Loucy (cell line): ENCODE results near the gene TSC22D3.

Experiments
- EZH2phosphoT487 ChIP-seq: fragments of 200-600 bp; IDR thresholded peaks from 2 replicates; pipeline ENCODE4 v1.6.1; 2018; ENCODE audit warnings: antibody characterized with exemption, mild to moderate bottlenecking, moderate library complexity, borderline replicate concordance
- TF ChIP-seq, protein P1 (sequence below): fragments of 200-600 bp; sonication (generic); conservative IDR thresholded peaks from 2 replicates; pipeline ENCODE4 v1.5.1; 2014; ENCODE audit warnings: mild to moderate bottlenecking, antibody characterized with exemption, low read length

DNA sequence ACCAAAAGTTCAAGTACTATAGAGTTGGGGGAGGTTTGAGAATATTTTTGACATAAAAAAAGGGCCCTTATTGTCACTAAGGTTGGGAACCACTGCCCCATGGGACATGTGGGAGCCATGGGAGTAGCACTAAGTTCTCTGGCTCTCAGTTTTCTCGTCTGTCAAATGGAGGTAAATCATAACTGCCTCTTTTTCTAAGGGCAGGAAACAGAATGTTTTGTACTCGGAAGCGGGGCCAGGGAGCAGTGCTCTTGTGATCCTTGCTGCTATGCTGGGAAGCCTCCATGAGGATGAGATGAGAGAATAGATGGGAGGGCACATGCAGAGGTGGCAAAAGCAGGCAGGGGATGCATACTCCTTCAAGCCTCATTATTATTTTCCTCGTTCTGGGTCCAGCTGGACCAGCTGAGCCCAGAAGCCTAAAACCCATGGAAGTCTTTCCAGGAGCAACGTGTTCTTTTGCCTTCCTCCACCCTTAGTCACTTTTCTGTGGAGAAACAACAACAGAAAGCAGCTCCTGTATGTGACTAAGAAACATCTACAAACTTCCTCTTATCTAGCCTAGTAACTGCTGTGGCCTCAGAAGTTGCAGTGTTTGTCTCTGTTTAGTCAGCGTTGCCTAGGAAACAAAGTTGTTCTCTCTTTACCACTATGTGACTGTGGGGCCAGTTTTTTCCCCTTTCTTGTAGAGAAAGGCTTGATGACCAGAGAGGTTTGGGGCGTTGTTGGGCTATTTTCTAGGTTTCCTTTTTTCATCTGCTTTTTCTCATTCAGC lies 64.8 kb downstream of the TSC22D3 start:
- TF ChIP-seq, protein P1, sequence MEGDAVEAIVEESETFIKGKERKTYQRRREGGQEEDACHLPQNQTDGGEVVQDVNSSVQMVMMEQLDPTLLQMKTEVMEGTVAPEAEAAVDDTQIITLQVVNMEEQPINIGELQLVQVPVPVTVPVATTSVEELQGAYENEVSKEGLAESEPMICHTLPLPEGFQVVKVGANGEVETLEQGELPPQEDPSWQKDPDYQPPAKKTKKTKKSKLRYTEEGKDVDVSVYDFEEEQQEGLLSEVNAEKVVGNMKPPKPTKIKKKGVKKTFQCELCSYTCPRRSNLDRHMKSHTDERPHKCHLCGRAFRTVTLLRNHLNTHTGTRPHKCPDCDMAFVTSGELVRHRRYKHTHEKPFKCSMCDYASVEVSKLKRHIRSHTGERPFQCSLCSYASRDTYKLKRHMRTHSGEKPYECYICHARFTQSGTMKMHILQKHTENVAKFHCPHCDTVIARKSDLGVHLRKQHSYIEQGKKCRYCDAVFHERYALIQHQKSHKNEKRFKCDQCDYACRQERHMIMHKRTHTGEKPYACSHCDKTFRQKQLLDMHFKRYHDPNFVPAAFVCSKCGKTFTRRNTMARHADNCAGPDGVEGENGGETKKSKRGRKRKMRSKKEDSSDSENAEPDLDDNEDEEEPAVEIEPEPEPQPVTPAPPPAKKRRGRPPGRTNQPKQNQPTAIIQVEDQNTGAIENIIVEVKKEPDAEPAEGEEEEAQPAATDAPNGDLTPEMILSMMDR, result no peak
- TF ChIP-seq EZH2phosphoT487, result no peak
